Fibroblast of peridontal ligament (primary cell): ENCODE measurements around the gene AVP.
"Not testable (repeated sequence)": the region's sequence is repeated elsewhere in the genome, so short reads cannot be mapped to it uniquely, and the experiment has no call there.

ENCODE experiments used
- DNase-seq: peaks from one replicate; pipeline ENCODE4 v3.0.0-alpha.2; 2010; ENCODE audit errors: extremely low read depth

Gene AVP

GRCh38 chr20:3084283-3084985, at the start of gene AVP:
Gene AVP (minus strand): TSS chr20:3084724. CDS start chr20:3084674, 50 bp downstream.
- no peak for DNase-seq

- DNase-seq: peak; percentile 38
These were observed 49.6 kb upstream of the AVP start for GRCh38 chr20:3134151-3134550.

GRCh38 chr20:3133155-3133554, 48.6 kb upstream of the AVP start:
- DNase-seq: peak; percentile 31

GRCh38 chr20:3130051-3130600, 45.6 kb upstream of the AVP start:
- DNase-seq: no peak

GRCh38 chr20:3129094-3129493, 44.6 kb upstream of the AVP start:
- no peak for DNase-seq

GRCh38 chr20:3128275-3128984, 43.9 kb upstream of the AVP start:
- no peak for DNase-seq

- no peak for DNase-seq
These were observed 42.0 kb upstream of the AVP start for GRCh38 chr20:3126527-3126859.

- DNase-seq: not testable (repeated sequence)
These were observed 41.4 kb upstream of the AVP start for GRCh38 chr20:3125776-3126526.

- not testable (repeated sequence) for DNase-seq
These were observed 40.4 kb upstream of the AVP start for GRCh38 chr20:3124773-3125560.

- not testable (repeated sequence) for DNase-seq
These were observed 39.6 kb upstream of the AVP start for GRCh38 chr20:3124163-3124562.

GRCh38 chr20:3123542-3123941, 39.0 kb upstream of the AVP start:
- no peak for DNase-seq

- no peak for DNase-seq
These were observed 37.6 kb upstream of the AVP start for GRCh38 chr20:3121955-3122610.

GRCh38 chr20:3121271-3121911, 36.9 kb upstream of the AVP start:
- no peak for DNase-seq

- DNase-seq: no peak
These were observed 34.5 kb upstream of the AVP start for GRCh38 chr20:3119044-3119443.

- peak; percentile 81 for DNase-seq
These were observed 33.4 kb upstream of the AVP start for GRCh38 chr20:3117839-3118379.

- DNase-seq: no peak
These were observed 31.8 kb upstream of the AVP start for GRCh38 chr20:3116341-3116740.

GRCh38 chr20:3115190-3116107, 30.9 kb upstream of the AVP start:
- peak; percentile 56 for DNase-seq

- no peak for DNase-seq
These were observed 27.5 kb upstream of the AVP start for GRCh38 chr20:3111995-3112394.

GRCh38 chr20:3111507-3111906, 27.0 kb upstream of the AVP start:
- DNase-seq: no peak
